ENCODE measurements around the gene ID3. TPM values are rescaled to one million over a fixed set of nuclear protein-coding genes. Genes with fewer than 3 reads are reported as not detected.

ID3 gene
- total and polyA plus RNA-seq, 2 donors (not counting 3 experiments of a cell fraction or from before 2014, with no cell fraction given): 277 to 971 TPM

- FAIRE-seq: no peak
- dilution Hi-C loops (cut with MboI; ENCODE audit: extremely low pct_ligation_motif_present, low sequenced_read_pairs): no loop called here
- H3K9me3 ChIP-seq (replicated peaks; ENCODE audit: control insufficient read depth, insufficient read depth, low read length): no peaks in the 10 kb centered on the region
- H3K36me3 ChIP-seq (ENCODE audit: control insufficient read depth in 2 of 2, extremely low read depth in 1 of 2, insufficient read depth in 2 of 2, low read length in 2 of 2): peaks cover 0 to 2% of the 10 kb centered on the region in 2 experiments
- TF ChIP-seq GATA2 (IDR thresholded peaks at IDR 0.05; ENCODE audit: insufficient read depth, insufficient read length, low read depth, low read length): no peak
- no peak for TF ChIP-seq MAX (IDR thresholded peaks at IDR 0.05; ENCODE audit: insufficient read depth, insufficient read length)
- TF ChIP-seq EZH2 (IDR thresholded peaks at IDR 0.05; ENCODE audit: borderline replicate concordance, low read depth, low read length, severe bottlenecking): no peak
- TF ChIP-seq MYC (IDR thresholded peaks at IDR 0.05; ENCODE audit: low read depth, low read length): no peak
- TF ChIP-seq, protein P1, sequence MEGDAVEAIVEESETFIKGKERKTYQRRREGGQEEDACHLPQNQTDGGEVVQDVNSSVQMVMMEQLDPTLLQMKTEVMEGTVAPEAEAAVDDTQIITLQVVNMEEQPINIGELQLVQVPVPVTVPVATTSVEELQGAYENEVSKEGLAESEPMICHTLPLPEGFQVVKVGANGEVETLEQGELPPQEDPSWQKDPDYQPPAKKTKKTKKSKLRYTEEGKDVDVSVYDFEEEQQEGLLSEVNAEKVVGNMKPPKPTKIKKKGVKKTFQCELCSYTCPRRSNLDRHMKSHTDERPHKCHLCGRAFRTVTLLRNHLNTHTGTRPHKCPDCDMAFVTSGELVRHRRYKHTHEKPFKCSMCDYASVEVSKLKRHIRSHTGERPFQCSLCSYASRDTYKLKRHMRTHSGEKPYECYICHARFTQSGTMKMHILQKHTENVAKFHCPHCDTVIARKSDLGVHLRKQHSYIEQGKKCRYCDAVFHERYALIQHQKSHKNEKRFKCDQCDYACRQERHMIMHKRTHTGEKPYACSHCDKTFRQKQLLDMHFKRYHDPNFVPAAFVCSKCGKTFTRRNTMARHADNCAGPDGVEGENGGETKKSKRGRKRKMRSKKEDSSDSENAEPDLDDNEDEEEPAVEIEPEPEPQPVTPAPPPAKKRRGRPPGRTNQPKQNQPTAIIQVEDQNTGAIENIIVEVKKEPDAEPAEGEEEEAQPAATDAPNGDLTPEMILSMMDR (IDR thresholded peaks at IDR 0.05; ENCODE audit: extremely low read depth in 1 of 2, insufficient read depth in 1 of 2, low read depth in 1 of 2, low read length in 2 of 2): no peak
- no peak for TF ChIP-seq POLR2AphosphoS5 (IDR thresholded peaks at IDR 0.05; ENCODE audit: insufficient read depth, low read depth, low read length)
- TF ChIP-seq POLR2A (IDR thresholded peaks at IDR 0.05; ENCODE audit: low read depth, low read length): no peak
- no peak for TF ChIP-seq FOS (IDR thresholded peaks at IDR 0.05; ENCODE audit: borderline replicate concordance, insufficient read depth, low read length)
- H2AFZ ChIP-seq (ENCODE audit: low read depth, low read length): no peak overlapping the region
- no peak overlapping the region for H3K9ac ChIP-seq (replicated peaks; ENCODE audit: extremely low read depth, insufficient read depth, low read length)
- H3K79me2 ChIP-seq (ENCODE audit: control insufficient read depth, insufficient read depth, low read length): no peaks in the 10 kb centered on the region
- DNase-seq (ENCODE audit: low read depth, low spot score): no peak
- CTCF ChIA-PET: interaction anchor here (0.5 to 3.3 kb wide), 3 partner anchors 16 to 142 kb away, joined by 3 to 21 read pairs (median 4); no protein-coding TSS in a partner anchor
- no peak overlapping the region for H3K27ac ChIP-seq (ENCODE audit: insufficient read depth, low read depth, low read length)
- H3K4me1 ChIP-seq (ENCODE audit: control insufficient read depth, extremely low read depth, insufficient read depth, low read length): no peaks in the 10 kb centered on the region
- no peak overlapping the region for H3K4me2 ChIP-seq (ENCODE audit: insufficient read depth, low read length)
- H4K20me1 ChIP-seq (replicated peaks; ENCODE audit: control insufficient read depth, extremely low read depth, insufficient read depth, low read length): no peaks in the 10 kb centered on the region
- no peaks in the 10 kb centered on the region for H3K27me3 ChIP-seq (ENCODE audit: control insufficient read depth in 2 of 2, insufficient read depth in 2 of 2, low read length in 2 of 2)
- no peaks in the 10 kb centered on the region for H3K9me1 ChIP-seq (replicated peaks; ENCODE audit: control insufficient read depth, extremely low read depth, insufficient read depth, low read length)
- BruUV-seq (replicated peaks): no TSS peak
- POLR2A ChIA-PET: no interaction called here
- intact Hi-C loops (cut with micrococcal nuclease): no loop called here
- H3K4me3 ChIP-seq (replicated peaks in 1 of 3; ENCODE audit: insufficient read depth in 1 of 3, low read depth in 1 of 3, low read length in 3 of 3): no peak overlapping the region
Measured at GRCh38 chr1:23515905-23516304, 43.4 kb downstream of the ID3 start.
